Endothelial cell (in vitro differentiated cells): ENCODE measurements around the gene BRI3. TPM values are rescaled to one million over a fixed set of nuclear protein-coding genes. Genes with fewer than 3 reads are reported as not detected.

ENCODE experiments used
- DNase-seq: peaks from one replicate; pipeline ENCODE4 v3.0.0; 2021; ENCODE audit warnings: low spot score
- H3K27ac Mint-ChIP-seq: one replicate; pipeline ENCODE4 v1.8.0; 2021; ENCODE audit warnings: mixed read lengths, inconsistent platforms; ENCODE audit not compliant: unreplicated experiment
- H3K27me3 Mint-ChIP-seq: one replicate; pipeline ENCODE4 v1.8.0; 2021; ENCODE audit warnings: mild to moderate bottlenecking, moderate library complexity, mixed read lengths, inconsistent platforms; ENCODE audit not compliant: unreplicated experiment
- H3K36me3 Mint-ChIP-seq: one replicate; pipeline ENCODE4 v1.8.0; 2021; ENCODE audit warnings: mild to moderate bottlenecking, low read depth, mixed read lengths, inconsistent platforms; ENCODE audit not compliant: unreplicated experiment
- H3K4me1 Mint-ChIP-seq: one replicate; pipeline ENCODE4 v1.8.0; 2021; ENCODE audit warnings: mild to moderate bottlenecking, mixed read lengths, inconsistent platforms; ENCODE audit not compliant: unreplicated experiment
- H3K4me3 Mint-ChIP-seq: one replicate; pipeline ENCODE4 v1.8.0; 2021; ENCODE audit warnings: mild to moderate bottlenecking, mixed read lengths, inconsistent platforms; ENCODE audit not compliant: unreplicated experiment
- H3K9me3 Mint-ChIP-seq: one replicate; pipeline ENCODE4 v1.8.0; 2021; ENCODE audit warnings: mixed read lengths, inconsistent platforms; ENCODE audit not compliant: unreplicated experiment
- total RNA-seq: library from RNA; stranded (reverse); fragmentation: NEBNext Ultra II Directional; extraction: Animal tissue kit (Norgen Biotek cat#: 25700); gene quantifications from one replicate; pipeline ENCODE4 v1.2.1, GENCODE V29; 2021; ENCODE audit not compliant: unreplicated experiment
- TF ChIP-seq, protein P1 (sequence below): fragments of 200-600 bp; sonication (generic); IDR thresholded peaks from one replicate; pipeline ENCODE4 v1.5.0; 2021; ENCODE audit warnings: antibody characterized with exemption; ENCODE audit not compliant: unreplicated experiment

Gene BRI3
- total RNA-seq, 1 donor from 2014 or later: 300 TPM

DNA sequence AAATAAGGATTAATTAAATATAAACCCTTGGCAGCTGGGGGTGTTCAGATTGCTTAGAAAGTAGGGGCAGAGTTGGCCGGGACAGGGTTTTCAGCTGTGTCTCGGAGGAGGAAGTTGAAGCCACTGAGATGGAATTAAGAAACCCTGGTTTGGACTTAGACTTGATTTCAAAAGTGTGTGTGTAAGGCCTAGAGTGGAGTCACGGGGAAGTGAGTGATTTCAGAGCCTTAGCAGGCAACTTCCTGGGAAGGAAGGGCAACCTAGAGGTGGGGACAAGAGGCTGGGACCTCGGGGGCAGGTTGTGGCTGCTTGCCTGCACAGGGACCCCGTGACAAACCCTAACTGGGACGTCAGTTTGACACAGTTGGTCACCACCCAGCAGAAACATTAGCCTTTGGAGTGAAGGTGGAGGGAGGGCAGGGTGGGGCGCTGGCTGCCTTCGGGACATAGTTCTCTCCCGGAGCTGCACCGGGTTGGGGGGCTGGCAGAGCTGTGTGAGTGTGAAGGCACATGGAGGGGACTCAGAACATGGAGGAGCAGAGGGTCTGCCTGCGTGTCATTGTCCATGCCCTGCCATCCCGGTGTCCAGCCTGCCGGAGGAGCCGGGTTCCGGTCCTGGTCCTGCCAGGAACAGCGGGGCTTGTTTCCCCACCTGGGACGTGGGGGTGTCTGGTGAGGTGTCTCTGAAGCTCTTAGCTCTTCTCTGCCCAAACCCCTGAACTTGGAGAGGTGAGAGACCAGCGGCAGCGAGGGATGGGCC lies 1.8 kb downstream of the BRI3 start:
- no peak for DNase-seq
- Mint-ChIP-seq H3K4me3 (peak overlapping the region; percentile 97), H3K4me1 (peaks cover 38% of the 10 kb centered on the region), H3K36me3 (peaks cover 13% of the 10 kb centered on the region), H3K27ac (peak overlapping the region; percentile 91), H3K27me3 (peaks cover 15% of the 10 kb centered on the region), H3K9me3 (no peaks in the 10 kb centered on the region)
- TF ChIP-seq, protein P1, sequence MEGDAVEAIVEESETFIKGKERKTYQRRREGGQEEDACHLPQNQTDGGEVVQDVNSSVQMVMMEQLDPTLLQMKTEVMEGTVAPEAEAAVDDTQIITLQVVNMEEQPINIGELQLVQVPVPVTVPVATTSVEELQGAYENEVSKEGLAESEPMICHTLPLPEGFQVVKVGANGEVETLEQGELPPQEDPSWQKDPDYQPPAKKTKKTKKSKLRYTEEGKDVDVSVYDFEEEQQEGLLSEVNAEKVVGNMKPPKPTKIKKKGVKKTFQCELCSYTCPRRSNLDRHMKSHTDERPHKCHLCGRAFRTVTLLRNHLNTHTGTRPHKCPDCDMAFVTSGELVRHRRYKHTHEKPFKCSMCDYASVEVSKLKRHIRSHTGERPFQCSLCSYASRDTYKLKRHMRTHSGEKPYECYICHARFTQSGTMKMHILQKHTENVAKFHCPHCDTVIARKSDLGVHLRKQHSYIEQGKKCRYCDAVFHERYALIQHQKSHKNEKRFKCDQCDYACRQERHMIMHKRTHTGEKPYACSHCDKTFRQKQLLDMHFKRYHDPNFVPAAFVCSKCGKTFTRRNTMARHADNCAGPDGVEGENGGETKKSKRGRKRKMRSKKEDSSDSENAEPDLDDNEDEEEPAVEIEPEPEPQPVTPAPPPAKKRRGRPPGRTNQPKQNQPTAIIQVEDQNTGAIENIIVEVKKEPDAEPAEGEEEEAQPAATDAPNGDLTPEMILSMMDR: no peak

- peak overlapping the region; percentile 31 for H3K4me3 Mint-ChIP-seq
- no peak overlapping the region for H3K27ac Mint-ChIP-seq
- peaks cover 39% of the 10 kb centered on the region for H3K4me1 Mint-ChIP-seq
- H3K36me3 Mint-ChIP-seq: peaks cover 16% of the 10 kb centered on the region
- H3K27me3 Mint-ChIP-seq: peaks cover 14% of the 10 kb centered on the region
- DNase-seq: no peak
- TF ChIP-seq, protein P1: no peak
- no peaks in the 10 kb centered on the region for H3K9me3 Mint-ChIP-seq
Measured at GRCh38 chr7:98283887-98284222, 2.4 kb downstream of the BRI3 start.

GRCh38 chr7:98284335-98285036 lies 3.0 kb downstream of the BRI3 start:
- H3K27me3 Mint-ChIP-seq: peaks cover 14% of the 10 kb centered on the region
- peak overlapping the region; percentile 85 for H3K4me3 Mint-ChIP-seq
- peak; percentile 57 for DNase-seq
- H3K27ac Mint-ChIP-seq: peak overlapping the region; percentile 84
- H3K4me1 Mint-ChIP-seq: peaks cover 37% of the 10 kb centered on the region
- peaks cover 16% of the 10 kb centered on the region for H3K36me3 Mint-ChIP-seq
- TF ChIP-seq, protein P1: no peak
- no peaks in the 10 kb centered on the region for H3K9me3 Mint-ChIP-seq

DNA sequence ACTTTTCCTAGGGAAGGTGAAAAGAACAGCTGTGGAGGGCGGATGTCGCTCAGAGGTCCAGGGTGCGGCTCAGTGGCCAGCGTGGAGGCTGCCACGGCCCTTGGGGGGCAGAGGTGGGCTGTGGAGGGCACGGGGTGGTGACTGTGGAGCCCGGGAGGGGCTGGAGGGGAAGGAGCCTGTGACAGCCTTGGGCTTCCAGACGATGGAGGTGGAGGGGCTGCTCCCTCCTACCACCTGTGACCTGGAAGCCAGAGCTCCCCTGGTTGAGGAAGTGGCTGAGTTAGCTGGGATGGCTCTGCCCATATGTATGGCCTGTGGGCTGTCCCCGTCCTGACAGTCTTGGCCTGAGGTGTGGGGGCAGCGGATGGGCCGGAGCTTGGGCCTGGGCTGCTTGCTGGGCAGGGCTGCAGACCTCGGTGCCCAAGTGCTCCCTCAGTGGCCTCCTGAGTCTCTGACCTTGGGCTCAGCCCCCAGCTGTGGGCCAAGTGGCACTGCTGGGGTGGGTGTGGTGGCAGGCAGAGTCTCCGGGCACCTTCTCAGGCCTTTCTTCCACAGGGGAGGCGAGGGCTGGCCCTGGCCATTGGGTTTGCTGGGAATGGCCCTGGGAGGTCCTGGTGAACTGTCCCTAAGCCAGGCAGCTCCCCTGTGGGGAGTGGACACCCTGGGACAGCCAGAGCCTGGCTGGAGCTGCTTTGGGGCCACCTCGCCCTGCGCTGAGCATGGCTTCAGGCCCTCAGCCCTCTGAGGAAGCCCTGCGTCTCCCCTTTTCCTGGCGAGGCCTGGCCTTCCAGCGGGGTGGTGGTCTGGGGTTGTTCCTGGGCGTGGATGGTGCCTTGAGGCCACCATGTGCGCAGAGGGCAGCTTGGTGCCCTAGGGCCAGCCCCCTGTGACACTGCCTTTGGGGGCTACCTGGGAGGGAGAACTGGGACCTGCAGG lies 3.9 kb downstream of the BRI3 start:
- peaks cover 14% of the 10 kb centered on the region for H3K27me3 Mint-ChIP-seq
- peak overlapping the region; percentile 85 for H3K4me3 Mint-ChIP-seq
- H3K27ac Mint-ChIP-seq: peak overlapping the region; percentile 84

More for the DNA sequence above, 3.9 kb downstream of the BRI3 start:
- DNase-seq: no peak
- H3K4me1 Mint-ChIP-seq: peaks cover 37% of the 10 kb centered on the region
- no peaks in the 10 kb centered on the region for H3K9me3 Mint-ChIP-seq
- peaks cover 16% of the 10 kb centered on the region for H3K36me3 Mint-ChIP-seq
- TF ChIP-seq, protein P1: no peak
